Erythroblast (primary cell): ENCODE data around the gene NGFR.

Source experiments
- GATA1 ChIP-seq: IDR thresholded peaks from 2 replicates; pipeline ENCODE4 v1.6.1; 2011; ENCODE audit warnings: low read depth, mild to moderate bottlenecking, control low read depth, low read length, moderate library complexity
- POLR2A ChIP-seq: IDR thresholded peaks from 2 replicates; pipeline ENCODE4 v1.6.1; 2011; ENCODE audit warnings: mild to moderate bottlenecking, low read length

- TF ChIP-seq POLR2A (no peak), GATA1 (no peak)
Measured at GRCh38 chr17:49504369-49504768, 9.3 kb downstream of the NGFR start.
